Uterus (tissue), 4 donors: ENCODE results near the gene SORCS3. TPM values are rescaled to one million over a fixed set of nuclear protein-coding genes. Genes with fewer than 3 reads are reported as not detected.

ENCODE experiments used
- DNase-seq, 2 donors: peaks; one replicate each; pipeline ENCODE4 v3.0.0-alpha.2; 2019 to 2020
- H3K27ac ChIP-seq, 2 donors: fragments of 200-600 bp; sonication (generic); 1 replicate in 1 of 2; 2 replicates in 1 of 2; pipeline ENCODE4 v1.5.1; 2016 to 2018
- H3K27me3 ChIP-seq, 2 donors: fragments of 200-600 bp; sonication (generic); one replicate each; pipeline ENCODE4 v1.5.1; 2018 to 2019; ENCODE audit warnings: control low read depth in 1 of 2
- H3K36me3 ChIP-seq, 2 donors: fragments of 200-600 bp; sonication (generic); one replicate each; pipeline ENCODE4 v1.5.1; 2019; ENCODE audit warnings: control low read depth in 1 of 2
- H3K4me1 ChIP-seq, 2 donors: fragments of 200-600 bp; sonication (generic); one replicate each; pipeline ENCODE4 v1.5.1; 2018 to 2019; ENCODE audit warnings: control low read depth in 1 of 2
- H3K4me3 ChIP-seq, 2 donors: fragments of 200-600 bp; sonication (generic); 1 replicate in 1 of 2; 2 replicates in 1 of 2; pipeline ENCODE4 v1.5.1; 2018 to 2019; ENCODE audit warnings: mild to moderate bottlenecking in 1 of 2
- H3K9me3 ChIP-seq, 2 donors: fragments of 200-600 bp; sonication (generic); one replicate each; pipeline ENCODE4 v1.5.1; 2019; ENCODE audit warnings: control low read depth in 1 of 2
- CTCF ChIP-seq, 4 experiments: fragments of 200-600 bp in 2 of 4; fragments of 450-650 bp in 2 of 4; sonication (generic) in 2 of 4; IDR thresholded peaks; one replicate each; pipeline ENCODE4 v1.5.1; 2016 to 2019; ENCODE audit warnings: antibody characterized with exemption in 4 of 4, mild to moderate bottlenecking in 2 of 4, moderate library complexity in 1 of 4
- POLR2A ChIP-seq, 2 donors: fragments of 450-650 bp; IDR thresholded peaks; one replicate each; pipeline ENCODE4 v1.6.1; 2016; ENCODE audit warnings: antibody characterized with exemption in 2 of 2, mild to moderate bottlenecking in 1 of 2, moderate library complexity in 1 of 2
- intact Hi-C: fragments of 100-400 bp; cut with DNase I; formaldehyde crosslinking; loops from one replicate; pipeline ENCODE4 v1.15.1; 2023; ENCODE audit warnings: low total_unique reads
- total RNA-seq, 4 donors: library from RNA; depleted of rRNA in 3 of 4; stranded (reverse); fragments of >200 nt in 3 of 4; gene quantifications; one replicate each; pipeline versions ENCODE4 v1.1.0 to v1.2.4, GENCODE V29; 2014 to 2023
- donor health status: DM: yes; HTN: yes; CAD: no.

SORCS3 gene
- total RNA-seq, 4 donors from 2014 or later = 0.77 to 2.4 TPM; not detected in 2

DNA sequence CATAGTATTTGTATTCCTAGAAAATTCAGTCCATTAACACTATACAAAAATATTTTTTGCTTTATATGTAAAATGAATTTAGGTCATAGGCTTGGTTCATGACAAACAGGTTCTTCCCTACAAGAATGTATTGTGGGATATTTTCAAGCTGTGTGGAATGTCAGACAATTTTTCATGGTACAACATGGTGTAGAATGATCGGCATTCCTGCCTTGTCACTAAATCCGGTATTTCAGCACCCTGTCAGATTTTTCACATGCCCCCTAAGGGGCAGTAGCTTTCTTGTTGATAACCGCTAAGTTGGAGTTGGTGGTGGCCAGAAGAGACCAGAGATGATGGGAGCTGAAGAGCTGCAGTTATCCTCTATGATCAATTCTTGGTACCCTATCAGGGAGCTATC, 154.3 kb downstream of the SORCS3 start:
- H3K36me3 ChIP-seq = no peaks in the 10 kb centered on the region

DNA sequence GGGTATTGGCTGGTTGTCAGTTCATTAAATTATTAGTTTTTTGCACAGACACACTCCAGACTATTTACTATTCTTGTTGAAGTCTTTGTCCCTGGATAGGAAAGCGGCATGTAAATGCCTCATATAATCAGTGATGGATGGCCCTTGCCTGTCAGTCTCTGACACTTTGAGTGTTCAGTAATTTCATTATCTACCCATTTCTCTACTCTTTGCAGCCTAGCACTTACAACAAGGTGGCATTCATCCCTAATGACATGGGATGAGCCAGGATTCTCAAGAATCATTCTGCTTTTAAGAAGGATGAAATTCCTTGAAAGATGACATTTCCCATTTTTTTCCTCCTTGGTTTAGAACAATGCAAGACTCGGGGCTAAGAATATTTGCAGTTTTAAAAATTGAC, 155.7 kb downstream of the SORCS3 start:
- H3K4me1 ChIP-seq = no peaks in the 10 kb centered on the region
- H3K27me3 ChIP-seq = no peaks in the 10 kb centered on the region
- H3K4me3 ChIP-seq = no peak overlapping the region
- DNase-seq = no peak
- TF ChIP-seq CTCF (IDR thresholded peaks at IDR 0.05) (no peak), POLR2A (IDR thresholded peaks at IDR 0.05) (no peak)
- H3K27ac ChIP-seq = no peak overlapping the region
- no peaks in the 10 kb centered on the region for H3K36me3 ChIP-seq
- intact Hi-C loops = no loop called here
- H3K9me3 ChIP-seq = no peaks in the 10 kb centered on the region

More for the DNA sequence above, 154.3 kb downstream of the SORCS3 start:
- intact Hi-C loops = no loop called here
- no peak for TF ChIP-seq POLR2A (IDR thresholded peaks at IDR 0.05)
- no peak for TF ChIP-seq CTCF (IDR thresholded peaks at IDR 0.05)
- Histone ChIP-seq H3K27ac (no peak overlapping the region), H3K9me3 (no peaks in the 10 kb centered on the region), H3K27me3 (no peaks in the 10 kb centered on the region), H3K4me3 (no peak overlapping the region), H3K4me1 (no peaks in the 10 kb centered on the region)
- DNase-seq = no peak

DNA sequence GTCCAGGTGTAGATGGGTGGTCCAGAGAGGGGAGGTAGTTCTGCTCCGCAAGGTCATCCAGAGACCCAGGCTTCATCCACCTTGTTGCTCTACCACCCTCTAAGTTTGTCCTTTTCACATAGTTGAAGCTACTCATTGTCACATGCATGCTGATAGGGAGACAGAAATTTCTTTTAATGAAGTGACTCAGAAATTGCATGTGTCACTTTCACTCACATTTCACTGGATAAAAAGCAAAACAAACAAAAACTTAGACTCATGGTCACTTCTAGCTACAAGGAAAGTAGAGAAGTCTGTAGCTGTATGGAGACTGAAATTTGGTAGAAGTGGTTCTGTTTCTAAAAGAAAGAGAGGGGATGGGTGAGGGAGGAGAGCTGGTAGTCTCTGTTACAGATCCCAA, 161.9 kb downstream of the SORCS3 start:
- Histone ChIP-seq H3K27ac (no peak overlapping the region), H3K4me3 (no peak overlapping the region), H3K4me1 (no peaks in the 10 kb centered on the region), H3K27me3 (no peaks in the 10 kb centered on the region), H3K36me3 (no peaks in the 10 kb centered on the region), H3K9me3 (no peaks in the 10 kb centered on the region)
- no peak for DNase-seq
- intact Hi-C loops = no loop called here
- TF ChIP-seq CTCF (IDR thresholded peaks at IDR 0.05) = no peak
- TF ChIP-seq POLR2A (IDR thresholded peaks at IDR 0.05) = no peak

GRCh38 chr10:104804880-104805279, 163.8 kb downstream of the SORCS3 start:
- Histone ChIP-seq H3K36me3 (no peaks in the 10 kb centered on the region), H3K9me3 (no peaks in the 10 kb centered on the region), H3K4me3 (no peak overlapping the region), H3K27me3 (no peaks in the 10 kb centered on the region), H3K27ac (no peak overlapping the region), H3K4me1 (no peaks in the 10 kb centered on the region)
- TF ChIP-seq POLR2A (IDR thresholded peaks at IDR 0.05) = no peak
- no peak for TF ChIP-seq CTCF (IDR thresholded peaks at IDR 0.05)
- intact Hi-C loops = no loop called here
- DNase-seq = no peak

DNA sequence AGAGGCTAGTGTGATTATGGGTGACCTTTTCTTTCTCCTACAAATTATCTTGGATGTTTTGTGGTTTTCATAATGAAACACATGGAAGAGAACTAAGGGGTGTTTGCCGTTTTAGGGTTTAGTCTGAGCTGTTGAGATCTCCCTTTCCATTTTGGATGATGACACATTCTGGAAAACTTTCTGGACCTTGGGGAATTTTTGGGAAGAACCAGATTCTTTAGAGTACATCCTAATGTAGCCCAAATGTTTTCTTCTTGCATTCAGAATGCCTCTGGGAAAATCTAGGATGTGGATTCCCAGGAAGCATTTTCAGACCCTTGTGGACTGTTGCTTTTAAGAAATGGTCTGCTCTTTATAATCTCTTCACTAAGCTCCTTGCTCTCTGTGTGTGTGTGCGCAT, 165.7 kb downstream of the SORCS3 start:
- no peak for DNase-seq
- TF ChIP-seq CTCF (IDR thresholded peaks at IDR 0.05) (no peak), POLR2A (IDR thresholded peaks at IDR 0.05) (no peak)
- H3K4me1 ChIP-seq = no peaks in the 10 kb centered on the region
- H3K27ac ChIP-seq = no peak overlapping the region
- H3K36me3 ChIP-seq = no peaks in the 10 kb centered on the region
- intact Hi-C loops = no loop called here
- H3K27me3 ChIP-seq = no peaks in the 10 kb centered on the region
- H3K4me3 ChIP-seq = no peak overlapping the region
- no peaks in the 10 kb centered on the region for H3K9me3 ChIP-seq
